ENCODE data around the gene CHCHD6. TPM values are rescaled to one million over a fixed set of nuclear protein-coding genes. Genes with fewer than 3 reads are reported as not detected.

The CHCHD6 gene
- total RNA-seq, 1 donor from 2014 or later: 13.1 TPM

- Mint-ChIP-seq H3K4me3 (ENCODE audit: unreplicated experiment) (no peak overlapping the region), H3K27ac (ENCODE audit: unreplicated experiment) (no peak overlapping the region), H3K9me3 (ENCODE audit: unreplicated experiment) (no peaks in the 10 kb centered on the region), H3K36me3 (ENCODE audit: unreplicated experiment) (no peaks in the 10 kb centered on the region), H3K27me3 (ENCODE audit: unreplicated experiment) (no peaks in the 10 kb centered on the region), H3K4me1 (ENCODE audit: unreplicated experiment) (peaks cover 8% of the 10 kb centered on the region)
- no peak for TF ChIP-seq CTCF (IDR thresholded peaks at IDR 0.05)
- no peak for DNase-seq (ENCODE audit: extremely low spot score, unreplicated experiment)
Observed at GRCh38 chr3:126939733-126940132, 235.7 kb downstream of the CHCHD6 start.

GRCh38 chr3:126941721-126942270 is 237.8 kb downstream of the CHCHD6 start:
- TF ChIP-seq CTCF (IDR thresholded peaks at IDR 0.05): no peak
- Mint-ChIP-seq H3K4me3 (ENCODE audit: unreplicated experiment) (no peak overlapping the region), H3K27me3 (ENCODE audit: unreplicated experiment) (no peaks in the 10 kb centered on the region), H3K27ac (ENCODE audit: unreplicated experiment) (no peak overlapping the region), H3K36me3 (ENCODE audit: unreplicated experiment) (no peaks in the 10 kb centered on the region), H3K4me1 (ENCODE audit: unreplicated experiment) (peaks cover 5% of the 10 kb centered on the region), H3K9me3 (ENCODE audit: unreplicated experiment) (no peaks in the 10 kb centered on the region)
- no peak for DNase-seq (ENCODE audit: extremely low spot score, unreplicated experiment)

- no peak overlapping the region for H3K27ac Mint-ChIP-seq (ENCODE audit: unreplicated experiment)
- no peak for DNase-seq (ENCODE audit: extremely low spot score, unreplicated experiment)
- H3K4me1 Mint-ChIP-seq (ENCODE audit: unreplicated experiment): no peaks in the 10 kb centered on the region
- no peak overlapping the region for H3K4me3 Mint-ChIP-seq (ENCODE audit: unreplicated experiment)
- TF ChIP-seq CTCF (IDR thresholded peaks at IDR 0.05): no peak
- no peaks in the 10 kb centered on the region for H3K9me3 Mint-ChIP-seq (ENCODE audit: unreplicated experiment)
- no peaks in the 10 kb centered on the region for H3K27me3 Mint-ChIP-seq (ENCODE audit: unreplicated experiment)
- H3K36me3 Mint-ChIP-seq (ENCODE audit: unreplicated experiment): no peaks in the 10 kb centered on the region
Observed at GRCh38 chr3:126944089-126944965, 240.3 kb downstream of the CHCHD6 start.

GRCh38 chr3:126945171-126945721 is 241.2 kb downstream of the CHCHD6 start:
- H3K36me3 Mint-ChIP-seq (ENCODE audit: unreplicated experiment): no peaks in the 10 kb centered on the region
- H3K9me3 Mint-ChIP-seq (ENCODE audit: unreplicated experiment): no peaks in the 10 kb centered on the region
- no peak overlapping the region for H3K4me3 Mint-ChIP-seq (ENCODE audit: unreplicated experiment)
- DNase-seq (ENCODE audit: extremely low spot score, unreplicated experiment): no peak
- H3K27ac Mint-ChIP-seq (ENCODE audit: unreplicated experiment): no peak overlapping the region
- H3K27me3 Mint-ChIP-seq (ENCODE audit: unreplicated experiment): no peaks in the 10 kb centered on the region
- no peak for TF ChIP-seq CTCF (IDR thresholded peaks at IDR 0.05)
- H3K4me1 Mint-ChIP-seq (ENCODE audit: unreplicated experiment): no peaks in the 10 kb centered on the region

- no peaks in the 10 kb centered on the region for H3K36me3 Mint-ChIP-seq (ENCODE audit: unreplicated experiment)
- DNase-seq (ENCODE audit: extremely low spot score, unreplicated experiment): no peak
- no peak for TF ChIP-seq CTCF (IDR thresholded peaks at IDR 0.05)
- no peaks in the 10 kb centered on the region for H3K9me3 Mint-ChIP-seq (ENCODE audit: unreplicated experiment)
- H3K4me3 Mint-ChIP-seq (ENCODE audit: unreplicated experiment): no peak overlapping the region
- no peaks in the 10 kb centered on the region for H3K27me3 Mint-ChIP-seq (ENCODE audit: unreplicated experiment)
- H3K27ac Mint-ChIP-seq (ENCODE audit: unreplicated experiment): no peak overlapping the region
- H3K4me1 Mint-ChIP-seq (ENCODE audit: unreplicated experiment): no peaks in the 10 kb centered on the region
Observed at GRCh38 chr3:126945891-126946290, 241.9 kb downstream of the CHCHD6 start.
